Measurements from ENCODE around the gene TGIF2.
"Not testable (repeated sequence)": the region's sequence is repeated elsewhere in the genome, so short reads cannot be mapped to it uniquely, and the experiment has no call there.

Gene TGIF2

GRCh38 chr20:36611625-36612024 is 38.2 kb downstream of the TGIF2 start:
- in situ Hi-C loops (cut with MboI; ENCODE audit: low sequenced_read_pairs), result no loop called here

- in situ Hi-C loops (cut with MboI; ENCODE audit: low sequenced_read_pairs), result no loop called here
Measured at GRCh38 chr20:36613974-36614373, 40.6 kb downstream of the TGIF2 start.

GRCh38 chr20:36614781-36615557 is 41.6 kb downstream of the TGIF2 start:
- in situ Hi-C loops (cut with MboI; ENCODE audit: low sequenced_read_pairs), result no loop called here

GRCh38 chr20:36620917-36621316 is 47.5 kb downstream of the TGIF2 start:
- in situ Hi-C loops (cut with MboI; ENCODE audit: low sequenced_read_pairs), result no loop called here

DNA sequence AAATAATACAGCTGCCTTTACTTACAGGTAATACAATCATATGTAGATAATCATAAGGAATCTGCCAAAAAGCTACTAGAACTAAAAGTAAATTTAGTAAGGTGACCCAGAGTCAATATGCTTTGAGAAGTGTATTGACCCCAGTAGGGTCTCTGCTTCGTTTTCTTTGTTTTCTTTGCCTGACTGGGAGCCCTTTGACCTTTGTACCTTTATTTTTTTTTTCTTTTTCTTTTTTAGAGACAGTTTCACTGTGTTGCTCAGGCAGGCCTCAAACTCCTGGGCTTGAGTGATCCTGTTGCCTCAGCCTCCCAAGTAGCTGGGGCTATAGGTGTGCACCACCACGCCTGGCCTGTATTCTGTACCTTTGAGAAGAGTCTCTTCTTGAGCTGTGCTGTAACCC is 50.0 kb downstream of the TGIF2 start:
- in situ Hi-C loops (cut with MboI; ENCODE audit: low sequenced_read_pairs), result no loop called here

DNA sequence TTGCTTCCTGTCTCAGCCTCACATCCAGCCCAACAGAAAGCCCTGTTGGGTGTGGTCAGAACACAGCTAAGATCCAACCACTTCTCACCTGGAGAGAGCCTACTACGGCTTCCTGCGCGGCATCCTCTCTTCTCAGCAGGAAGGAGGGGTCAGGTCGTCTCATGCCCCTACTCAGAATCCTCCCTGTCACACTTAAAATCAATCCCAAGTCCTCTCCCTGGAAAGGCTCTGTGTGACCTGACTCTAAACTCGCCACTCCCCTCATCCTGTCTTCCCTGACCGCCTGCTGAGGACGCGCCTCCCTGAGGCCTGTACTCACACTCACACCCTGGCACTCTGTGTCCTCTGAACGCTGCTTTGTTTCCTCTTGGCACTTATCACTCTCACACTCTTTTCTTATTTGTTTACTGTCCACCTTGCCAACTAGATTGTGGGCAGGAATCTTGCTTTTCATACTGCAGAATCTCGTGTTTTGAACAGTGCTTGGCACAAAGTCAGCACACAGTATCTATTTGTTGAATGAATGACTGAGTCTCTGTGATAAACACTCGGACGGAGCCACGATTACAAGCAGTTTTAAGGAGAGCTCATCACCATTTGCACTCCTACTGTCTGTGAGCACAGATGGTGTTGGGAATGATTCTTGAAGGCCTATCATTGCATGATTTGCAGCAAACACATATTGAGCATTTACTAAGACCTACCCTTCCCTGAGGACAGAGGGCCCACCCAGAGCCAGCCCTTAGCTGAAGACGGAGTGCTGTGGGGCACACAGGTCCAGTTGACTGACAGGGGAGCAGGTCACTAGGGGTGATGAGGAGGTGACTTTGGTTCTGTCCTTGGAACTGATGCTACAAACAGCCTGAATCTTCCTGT is 50.9 kb downstream of the TGIF2 start:
- in situ Hi-C loops (cut with MboI; ENCODE audit: low sequenced_read_pairs), result no loop called here

GRCh38 chr20:36624944-36625324 is 51.5 kb downstream of the TGIF2 start:
- in situ Hi-C loops (cut with MboI; ENCODE audit: low sequenced_read_pairs), result no loop called here

DNA sequence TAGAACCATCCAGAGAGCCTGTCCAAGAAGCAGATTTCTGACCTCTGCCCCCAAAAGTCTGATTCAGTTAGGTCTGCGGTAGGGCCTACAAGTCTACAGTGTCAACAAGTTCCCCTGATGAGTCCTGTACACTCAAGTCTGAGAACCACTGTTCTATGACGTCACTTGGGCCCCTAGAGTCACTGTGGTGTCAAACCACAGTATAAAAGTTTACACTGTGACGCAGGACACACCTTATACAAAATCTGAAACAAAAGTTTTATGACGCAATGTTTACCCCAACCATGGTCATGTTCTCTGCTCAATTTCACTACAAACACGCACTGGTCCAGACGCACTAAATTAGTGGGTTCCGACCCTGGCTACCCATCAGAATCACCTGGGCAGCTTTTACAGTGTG is 54.7 kb downstream of the TGIF2 start:
- in situ Hi-C loops (cut with MboI; ENCODE audit: low sequenced_read_pairs), result no loop called here

GRCh38 chr20:36629719-36630681 is 56.6 kb downstream of the TGIF2 start:
- in situ Hi-C loops (cut with MboI; ENCODE audit: low sequenced_read_pairs), result no loop called here

GRCh38 chr20:36631646-36632045 is 58.2 kb downstream of the TGIF2 start:
- in situ Hi-C loops (cut with MboI; ENCODE audit: low sequenced_read_pairs), result no loop called here

GRCh38 chr20:36632147-36632486 is 58.7 kb downstream of the TGIF2 start:
- in situ Hi-C loops (cut with MboI; ENCODE audit: low sequenced_read_pairs), result no loop called here

GRCh38 chr20:36632487-36633284 is 59.3 kb downstream of the TGIF2 start:
- in situ Hi-C loops (cut with MboI; ENCODE audit: low sequenced_read_pairs), result no loop called here

DNA sequence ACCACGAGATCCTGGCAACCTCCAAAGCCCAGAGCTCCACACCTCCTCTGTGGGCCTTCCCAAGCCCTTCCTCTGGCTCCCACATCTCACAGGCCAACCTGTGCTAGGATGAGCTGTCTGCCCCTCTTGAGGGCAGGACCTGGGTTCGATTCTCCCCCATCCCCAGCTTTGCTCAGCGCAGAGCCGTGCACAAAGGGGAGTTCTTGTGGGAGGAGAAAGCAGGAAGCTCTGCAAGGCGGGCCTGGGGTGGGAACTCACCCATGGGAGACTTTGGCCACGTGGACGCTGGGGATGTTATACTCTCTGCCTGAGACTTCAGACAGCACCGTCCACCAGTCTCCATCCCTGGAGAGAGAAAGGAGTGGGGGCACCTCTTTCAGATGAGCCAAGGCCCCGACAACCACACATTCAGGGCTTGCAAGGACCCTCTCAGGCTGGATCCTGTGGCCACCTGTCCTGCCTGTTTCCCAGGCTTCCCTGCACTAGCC is 59.9 kb downstream of the TGIF2 start:
- in situ Hi-C loops (cut with MboI; ENCODE audit: low sequenced_read_pairs), result no loop called here

GRCh38 chr20:36634342-36634741 is 60.9 kb downstream of the TGIF2 start:
- in situ Hi-C loops (cut with MboI; ENCODE audit: low sequenced_read_pairs), result no loop called here

- in situ Hi-C loops (cut with MboI; ENCODE audit: low sequenced_read_pairs), result not testable (repeated sequence)
Measured at GRCh38 chr20:36638876-36639400, 65.5 kb downstream of the TGIF2 start.

DNA sequence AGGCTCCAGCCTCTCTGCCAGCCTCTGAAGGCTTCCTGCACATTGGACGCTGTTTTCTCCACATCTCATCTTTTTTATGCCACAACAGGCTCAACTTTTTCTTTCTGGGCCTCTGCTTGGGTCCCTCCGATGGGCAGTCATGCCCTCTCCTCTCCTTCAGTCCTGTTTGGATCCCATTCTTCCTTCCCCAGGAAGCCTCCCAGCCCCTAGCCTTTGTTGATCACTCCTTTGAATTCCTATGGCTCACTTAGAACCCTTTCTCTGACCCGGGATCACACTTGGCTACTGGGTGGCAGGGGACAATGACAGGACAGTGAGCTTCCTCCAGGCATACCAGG is 68.1 kb downstream of the TGIF2 start:
- in situ Hi-C loops (cut with MboI; ENCODE audit: low sequenced_read_pairs), result no loop called here

GRCh38 chr20:36642136-36642535 is 68.7 kb downstream of the TGIF2 start:
- in situ Hi-C loops (cut with MboI; ENCODE audit: low sequenced_read_pairs), result no loop called here

All from HL-60/S4 treated with retinoic acid at 250 ng/mL for 4 days and 3 days (cell line).